ENCODE results near the gene RNF130. TPM values are rescaled to one million over a fixed set of nuclear protein-coding genes. Genes with fewer than 3 reads are reported as not detected.

Gene RNF130
- total and polyA plus RNA-seq, 9 donors = 54.7 to 120 (median 67.1) TPM

DNA sequence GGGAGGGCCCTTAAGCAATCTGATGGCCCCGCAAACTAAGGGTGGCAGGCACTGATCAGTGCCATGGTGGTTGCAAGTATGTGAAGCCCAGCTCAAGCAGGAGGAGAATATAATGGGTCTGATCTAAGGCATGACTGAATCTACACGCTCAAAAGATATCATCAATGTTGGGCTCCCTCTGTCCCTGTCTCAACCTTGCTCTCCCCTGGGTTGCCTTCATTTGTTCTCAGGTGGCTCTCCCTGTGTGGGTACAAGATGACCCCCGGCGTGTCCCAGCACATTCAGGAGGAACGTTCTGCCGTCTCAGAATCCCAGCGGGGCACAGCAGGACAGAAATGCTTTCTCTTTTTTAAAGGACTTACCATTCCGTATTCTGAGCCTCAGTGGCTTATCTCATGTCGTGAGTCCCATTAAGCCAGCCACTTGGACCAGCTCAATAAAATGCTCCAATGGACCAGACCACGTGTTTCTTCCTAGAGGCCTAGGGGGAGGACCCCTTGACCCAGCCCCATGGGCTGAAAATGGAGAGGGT, 12.0 kb upstream of the RNF130 start:
- no peak for TF ChIP-seq EP300 (IDR thresholded peaks at IDR 0.05)
- TF ChIP-seq POLR2A (IDR thresholded peaks at IDR 0.05) = no peak
- TF ChIP-seq, protein P1, sequence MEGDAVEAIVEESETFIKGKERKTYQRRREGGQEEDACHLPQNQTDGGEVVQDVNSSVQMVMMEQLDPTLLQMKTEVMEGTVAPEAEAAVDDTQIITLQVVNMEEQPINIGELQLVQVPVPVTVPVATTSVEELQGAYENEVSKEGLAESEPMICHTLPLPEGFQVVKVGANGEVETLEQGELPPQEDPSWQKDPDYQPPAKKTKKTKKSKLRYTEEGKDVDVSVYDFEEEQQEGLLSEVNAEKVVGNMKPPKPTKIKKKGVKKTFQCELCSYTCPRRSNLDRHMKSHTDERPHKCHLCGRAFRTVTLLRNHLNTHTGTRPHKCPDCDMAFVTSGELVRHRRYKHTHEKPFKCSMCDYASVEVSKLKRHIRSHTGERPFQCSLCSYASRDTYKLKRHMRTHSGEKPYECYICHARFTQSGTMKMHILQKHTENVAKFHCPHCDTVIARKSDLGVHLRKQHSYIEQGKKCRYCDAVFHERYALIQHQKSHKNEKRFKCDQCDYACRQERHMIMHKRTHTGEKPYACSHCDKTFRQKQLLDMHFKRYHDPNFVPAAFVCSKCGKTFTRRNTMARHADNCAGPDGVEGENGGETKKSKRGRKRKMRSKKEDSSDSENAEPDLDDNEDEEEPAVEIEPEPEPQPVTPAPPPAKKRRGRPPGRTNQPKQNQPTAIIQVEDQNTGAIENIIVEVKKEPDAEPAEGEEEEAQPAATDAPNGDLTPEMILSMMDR (IDR thresholded peaks at IDR 0.05) = no peak
- H3K36me3 ChIP-seq = no peaks in the 10 kb centered on the region
- no peaks in the 10 kb centered on the region for H3K9me3 ChIP-seq
- H3K4me3 ChIP-seq = no peak overlapping the region
- no peak overlapping the region for H3K27ac ChIP-seq
- DNase-seq = no peak
- H3K4me1 ChIP-seq (ENCODE audit: insufficient read depth) = no peaks in the 10 kb centered on the region
- intact Hi-C loops (cut with DNase I) = no loop called here
- WGBS, 3 donors = 87 to 90% (median 88%) methylated on average over 10 of the region's 10 CpGs
- H3K27me3 ChIP-seq = no peaks in the 10 kb centered on the region

DNA sequence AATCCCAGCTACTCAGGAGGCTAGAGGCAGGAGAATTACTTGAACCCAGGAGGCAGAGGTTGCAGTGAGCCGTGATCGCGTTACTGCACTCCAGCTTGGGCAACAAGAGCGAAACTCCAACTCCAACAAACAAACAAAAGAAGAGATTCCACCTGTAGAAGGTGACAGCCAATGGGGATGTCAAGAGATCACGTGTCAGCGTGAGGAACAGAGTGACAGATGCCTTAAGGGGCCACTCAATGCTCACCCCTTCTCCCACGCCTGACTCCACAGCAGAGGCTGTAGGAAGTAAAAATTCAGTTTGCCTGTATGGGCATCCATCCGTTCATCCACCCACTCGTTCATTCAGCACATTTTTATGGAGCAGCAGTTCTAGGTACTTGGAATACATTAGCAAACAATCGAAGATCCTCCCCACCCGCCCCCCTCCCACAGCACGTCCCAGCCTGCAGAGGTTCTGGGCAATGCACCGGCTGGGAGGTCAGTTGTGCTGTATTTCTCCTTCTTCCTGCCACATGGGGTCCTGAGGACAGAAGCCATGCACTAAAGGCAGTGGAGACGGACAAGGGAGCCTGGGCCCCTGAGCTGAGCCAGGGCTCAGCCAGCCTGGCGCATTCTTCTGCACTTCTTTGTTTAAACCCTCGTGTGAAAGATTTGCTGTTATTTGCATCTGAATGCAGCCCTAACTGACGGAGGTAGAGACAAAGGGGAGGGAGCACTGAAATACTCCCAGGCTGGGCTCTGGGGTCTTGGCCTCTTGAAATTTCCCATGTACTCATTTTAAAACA, 11.3 kb upstream of the RNF130 start:
- Histone ChIP-seq H3K4me3 (no peak overlapping the region), H3K36me3 (no peaks in the 10 kb centered on the region), H3K9me3 (no peaks in the 10 kb centered on the region), H3K27me3 (no peaks in the 10 kb centered on the region), H3K27ac (no peak overlapping the region), H3K4me1 (ENCODE audit: insufficient read depth) (no peaks in the 10 kb centered on the region)
- no peak for TF ChIP-seq EP300 (IDR thresholded peaks at IDR 0.05)
- no peak for TF ChIP-seq POLR2A (IDR thresholded peaks at IDR 0.05)
- TF ChIP-seq, protein P1 (IDR thresholded peaks at IDR 0.05) = no peak
- intact Hi-C loops (cut with DNase I) = no loop called here
- no peak for DNase-seq
- 60 to 63% (median 61%) methylated on average over 17 of the region's 17 CpGs for WGBS, 3 donors

DNA sequence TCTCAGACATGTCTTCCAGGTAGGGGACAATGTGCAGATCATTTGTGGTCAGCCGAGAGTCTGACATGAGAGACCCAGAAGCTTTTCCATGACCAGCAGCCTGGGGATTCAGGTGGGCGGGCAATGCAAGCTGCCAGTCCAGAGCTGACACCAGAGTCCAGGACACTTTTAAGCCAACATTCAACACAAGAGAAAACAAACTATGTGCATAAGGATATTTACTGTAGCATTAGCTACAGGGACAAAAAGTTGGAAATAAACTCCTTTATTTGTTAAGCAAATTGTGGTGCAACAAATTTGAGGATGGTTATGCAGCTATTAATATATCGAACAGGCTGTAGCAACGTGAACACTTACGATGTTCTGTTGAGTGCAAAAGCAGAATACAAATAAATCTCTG, 9.9 kb upstream of the RNF130 start:
- Histone ChIP-seq H3K36me3 (no peaks in the 10 kb centered on the region), H3K27ac (no peak overlapping the region), H3K27me3 (no peaks in the 10 kb centered on the region), H3K4me3 (no peak overlapping the region), H3K9me3 (no peaks in the 10 kb centered on the region), H3K4me1 (ENCODE audit: insufficient read depth) (no peaks in the 10 kb centered on the region)
- DNase-seq = no peak
- no peak for TF ChIP-seq POLR2A (IDR thresholded peaks at IDR 0.05)
- TF ChIP-seq EP300 (IDR thresholded peaks at IDR 0.05) = no peak
- TF ChIP-seq, protein P1 (IDR thresholded peaks at IDR 0.05) = no peak
- WGBS, 3 donors = 86 to 92% (median 87%) methylated on average over 5 of the region's 5 CpGs
- intact Hi-C loops (cut with DNase I) = no loop called here

DNA sequence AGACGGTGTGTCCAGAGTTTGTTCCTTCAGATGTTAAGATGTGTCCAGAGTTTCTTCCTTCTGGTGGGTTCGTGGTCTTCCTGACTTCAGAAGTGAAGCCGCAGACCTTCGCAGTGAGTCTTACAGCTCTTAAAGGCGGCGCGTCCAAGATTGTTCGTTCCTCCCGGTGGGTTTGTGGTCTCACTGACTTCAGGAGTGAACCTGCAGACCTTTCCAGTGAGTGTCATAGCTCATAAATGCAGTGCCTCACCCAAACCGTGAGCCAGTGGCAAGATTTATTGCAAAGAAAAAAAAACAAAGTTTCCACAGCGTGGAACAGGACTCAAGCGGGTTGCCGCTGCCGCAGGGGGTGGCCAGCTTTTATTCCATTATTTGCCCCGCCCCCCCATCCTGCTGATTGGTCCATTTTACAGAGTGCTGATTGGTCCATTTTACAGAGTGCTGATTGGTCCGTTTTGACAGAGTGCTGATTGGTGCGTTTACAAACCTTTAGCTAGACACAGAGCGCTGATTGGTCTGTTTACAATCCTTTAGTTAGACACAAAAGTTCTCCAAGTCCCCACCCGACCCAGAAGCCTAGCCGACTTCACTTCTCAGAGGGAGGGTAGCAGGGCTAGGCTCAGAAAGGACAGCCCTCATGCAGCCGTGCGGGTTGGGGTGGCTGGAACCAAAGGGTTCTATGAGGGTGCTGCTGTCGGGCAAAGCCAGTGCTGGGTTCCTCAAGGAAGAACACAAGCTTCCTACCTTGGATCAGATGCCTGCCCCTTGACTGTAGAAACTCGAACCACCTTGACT, 9.1 kb upstream of the RNF130 start:
- Histone ChIP-seq H3K9me3 (no peaks in the 10 kb centered on the region), H3K36me3 (no peaks in the 10 kb centered on the region), H3K4me1 (ENCODE audit: insufficient read depth) (no peaks in the 10 kb centered on the region), H3K4me3 (no peak overlapping the region), H3K27me3 (no peaks in the 10 kb centered on the region), H3K27ac (no peak overlapping the region)
- no peak for DNase-seq
- WGBS, 3 donors = 80 to 84% (median 82%) methylated on average over 24 of the region's 24 CpGs
- TF ChIP-seq POLR2A (IDR thresholded peaks at IDR 0.05) = no peak
- TF ChIP-seq, protein P1 (IDR thresholded peaks at IDR 0.05) = no peak
- no peak for TF ChIP-seq EP300 (IDR thresholded peaks at IDR 0.05)
- intact Hi-C loops (cut with DNase I) = no loop called here
